WERI-Rb-1 (cell line): ENCODE measurements around the gene RABL2B.

Experiments used
- DNase-seq: peaks from one replicate; pipeline ENCODE4 v3.0.0-alpha.2; 2020
- H3K27ac ChIP-seq: fragments of 250-450 bp; sonication (Bioruptor Pico); 2 replicates; pipeline ENCODE4 v1.5.1; 2020; ENCODE audit warnings: mild to moderate bottlenecking, moderate library complexity
- H3K27me3 ChIP-seq: fragments of 250-450 bp; sonication (Bioruptor Pico); 2 replicates; pipeline ENCODE4 v1.5.1; 2021; ENCODE audit warnings: mild to moderate bottlenecking, low read depth, moderate library complexity; ENCODE audit not compliant: insufficient read depth, severe bottlenecking
- H3K36me3 ChIP-seq: fragments of 250-450 bp; sonication (Bioruptor Pico); 2 replicates; pipeline ENCODE4 v1.5.1; 2020; ENCODE audit warnings: mild to moderate bottlenecking, moderate library complexity
- H3K4me3 ChIP-seq: 2 replicates; pipeline ENCODE4 v1.5.1; 2011; ENCODE audit warnings: low read depth, mild to moderate bottlenecking, control low read depth, low read length
- H3K9me3 ChIP-seq: fragments of 250-450 bp; sonication (Bioruptor Pico); 2 replicates; pipeline ENCODE4 v1.5.1; 2021; ENCODE audit warnings: mild to moderate bottlenecking, moderate library complexity; ENCODE audit not compliant: severe bottlenecking
- CTCF ChIP-seq: IDR thresholded peaks from 2 replicates; pipeline ENCODE4 v1.5.1; 2011; ENCODE audit warnings: low read depth, mild to moderate bottlenecking, control low read depth, inconsistent platforms, low read length

The RABL2B gene

GRCh38 chr22:50725597-50725996 is 57.8 kb downstream of the RABL2B start:
- Histone ChIP-seq H3K9me3 (no peaks in the 10 kb centered on the region), H3K27me3 (no peaks in the 10 kb centered on the region), H3K36me3 (peaks cover 5% of the 10 kb centered on the region), H3K27ac (no peak overlapping the region), H3K4me3 (no peak overlapping the region)
- DNase-seq = no peak
- TF ChIP-seq CTCF = no peak

DNA sequence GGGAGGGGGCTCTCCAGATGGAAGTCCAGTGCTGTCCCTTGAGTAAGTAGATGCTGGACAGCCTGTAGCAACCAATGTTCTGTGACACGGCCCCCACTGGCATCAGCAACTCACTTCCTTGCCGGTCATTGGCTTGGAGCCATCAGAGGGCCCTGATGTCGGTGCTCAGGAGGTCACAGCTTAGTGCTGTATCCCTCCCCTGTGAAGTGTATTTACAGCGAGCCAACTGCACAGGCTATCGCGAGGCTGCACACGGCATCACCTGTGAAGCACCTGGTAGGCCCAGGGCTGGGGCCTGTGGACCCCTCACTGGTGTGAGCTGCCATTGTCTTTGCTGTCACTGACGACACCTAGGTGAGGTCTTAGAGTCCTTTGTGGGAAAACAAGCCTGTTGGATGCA is 58.8 kb downstream of the RABL2B start:
- no peak for DNase-seq
- H3K9me3 ChIP-seq = no peaks in the 10 kb centered on the region
- peaks cover 5% of the 10 kb centered on the region for H3K36me3 ChIP-seq
- TF ChIP-seq CTCF = no peak
- H3K4me3 ChIP-seq = no peak overlapping the region
- H3K27me3 ChIP-seq = no peaks in the 10 kb centered on the region
- H3K27ac ChIP-seq = no peak overlapping the region

DNA sequence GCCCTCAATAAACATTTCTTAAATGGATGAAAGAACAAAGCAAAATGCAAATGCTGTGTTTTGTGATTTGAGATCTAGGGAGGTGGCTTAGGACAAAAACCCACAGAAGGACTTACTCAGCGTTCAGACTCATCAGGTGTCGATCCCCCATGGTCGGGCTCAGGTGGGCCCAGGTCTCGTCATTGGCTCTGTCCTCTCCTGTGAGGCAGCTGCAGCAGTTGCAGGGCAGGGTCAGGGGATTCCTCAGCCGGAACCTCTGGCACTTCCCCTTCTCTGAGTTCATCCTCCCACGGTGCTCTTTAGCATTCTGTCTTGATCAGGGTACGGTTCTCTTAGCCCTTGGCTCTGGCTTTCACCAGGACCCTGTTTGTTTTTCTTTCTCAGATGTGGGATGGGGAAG is 59.4 kb downstream of the RABL2B start:
- H3K27me3 ChIP-seq = no peaks in the 10 kb centered on the region
- H3K27ac ChIP-seq = no peak overlapping the region
- peaks cover 5% of the 10 kb centered on the region for H3K36me3 ChIP-seq
- H3K9me3 ChIP-seq = no peaks in the 10 kb centered on the region
- no peak overlapping the region for H3K4me3 ChIP-seq
- TF ChIP-seq CTCF = no peak
- DNase-seq = no peak

GRCh38 chr22:50722716-50723428 is 60.6 kb downstream of the RABL2B start:
- H3K9me3 ChIP-seq = no peaks in the 10 kb centered on the region
- TF ChIP-seq CTCF = no peak
- peaks cover 5% of the 10 kb centered on the region for H3K36me3 ChIP-seq
- no peak overlapping the region for H3K4me3 ChIP-seq
- no peak overlapping the region for H3K27ac ChIP-seq
- no peaks in the 10 kb centered on the region for H3K27me3 ChIP-seq
- no peak for DNase-seq

GRCh38 chr22:50722048-50722701 is 61.3 kb downstream of the RABL2B start:
- Histone ChIP-seq H3K27me3 (no peaks in the 10 kb centered on the region), H3K9me3 (no peaks in the 10 kb centered on the region), H3K4me3 (no peak overlapping the region), H3K27ac (no peak overlapping the region), H3K36me3 (peaks cover 5% of the 10 kb centered on the region)
- TF ChIP-seq CTCF = no peak
- no peak for DNase-seq
